ENCODE results near the gene ZHX3. TPM values are rescaled to one million over a fixed set of nuclear protein-coding genes. Genes with fewer than 3 reads are reported as not detected.
"Not testable (repeated sequence)": the region's sequence is repeated elsewhere in the genome, so short reads cannot be mapped to it uniquely, and the experiment has no call there.

ZHX3 gene
- total RNA-seq, 8 experiments from 2014 or later: 6.6 to 20.6 (median 13.0) TPM

DNA sequence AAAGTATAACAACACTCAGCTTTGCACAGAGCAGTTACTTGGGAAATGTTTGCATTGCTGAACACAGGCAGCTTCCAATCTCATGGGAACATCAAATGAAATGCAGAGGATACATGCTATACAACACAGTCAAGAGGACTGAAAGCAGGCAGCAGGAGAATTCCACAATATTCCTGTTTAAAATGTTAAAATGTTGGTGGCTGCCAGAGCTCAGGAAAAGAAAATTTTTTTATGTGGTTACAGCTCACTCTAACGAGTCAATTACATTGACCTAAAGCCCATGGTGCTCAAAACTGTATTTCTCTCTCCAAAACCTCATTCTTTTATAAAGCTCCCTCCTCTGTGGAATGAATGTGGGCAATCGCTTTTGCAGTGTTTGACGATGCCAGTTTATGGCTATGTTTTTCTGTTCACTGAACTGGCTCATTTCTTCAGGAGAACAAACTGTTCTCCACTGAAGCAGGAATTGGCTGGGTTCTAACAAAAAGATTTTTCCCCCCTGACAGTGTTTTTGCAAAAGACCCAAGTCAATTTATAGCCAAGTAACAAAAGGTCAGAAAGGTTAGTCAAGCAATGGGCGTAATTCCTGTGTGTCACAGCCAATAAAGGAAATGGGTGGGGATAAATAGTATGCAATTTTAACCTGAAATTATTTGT lies 69.0 kb downstream of the ZHX3 start:
- ATAC-seq (replicated peaks in 6 of 8): peak in 3 of 8 experiments; percentile 4 to 36 (median 28)
- Histone ChIP-seq H3K27ac (peak overlapping the region; percentile 1 to 73), H3K4me3 (no peak overlapping the region), H3K4me1 (replicated peaks in 1 of 2) (peaks cover 49 to 53% of the 10 kb centered on the region in 2 donors)
- in situ Hi-C loops (cut with MboI; ENCODE audit: low pct_unique_long_range_greater_than_20kb in 2 of 9, low sequenced_read_pairs in 9 of 9, unreplicated experiment in 9 of 9): no loop called here
- WGBS, 10 experiments: 0 to 27% (median 7%) methylated on average over 1 to 4 of the region's 4 CpGs; no CpG with 5 or more reads in 1 of the 10 experiments

DNA sequence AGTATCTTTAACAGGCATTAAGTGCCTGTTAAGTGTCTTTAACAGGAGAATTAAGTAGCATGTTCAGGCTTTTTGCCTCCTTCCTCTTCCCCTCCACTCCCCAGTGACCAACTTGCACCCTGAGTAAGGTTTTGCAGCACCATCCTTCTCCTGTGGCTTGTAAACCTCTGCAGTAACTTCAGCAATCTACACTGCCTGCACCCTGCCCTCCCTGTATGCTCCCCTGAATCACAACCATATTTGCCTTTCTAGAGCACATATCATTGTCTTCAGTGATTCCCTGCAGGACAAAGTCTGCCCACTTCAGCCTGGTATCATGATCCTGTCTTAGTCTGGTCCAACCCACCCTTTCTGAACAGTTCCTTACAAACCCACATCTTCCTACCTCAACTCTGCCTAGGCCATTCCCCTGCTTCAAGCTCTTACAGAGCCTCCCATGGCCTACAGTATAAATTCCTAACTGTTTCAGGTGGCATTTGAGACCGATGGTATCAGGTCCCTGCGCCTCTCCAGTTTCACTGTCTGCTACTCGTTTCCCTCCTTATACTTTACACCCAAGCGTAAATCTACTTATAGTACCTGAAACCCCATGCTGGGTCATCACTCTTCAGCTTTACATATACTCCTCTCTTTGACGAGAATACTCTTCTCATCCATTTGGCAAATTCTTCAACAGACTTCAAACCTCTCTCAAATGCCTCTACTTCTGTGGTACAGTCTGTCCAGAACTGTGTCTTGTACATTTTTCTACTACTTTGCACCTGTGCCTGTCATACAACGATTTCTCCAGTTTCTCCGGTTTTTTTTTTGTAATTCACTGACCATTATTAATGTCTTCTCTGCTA lies 69.8 kb downstream of the ZHX3 start:
- Histone ChIP-seq H3K4me3 (no peak overlapping the region), H3K4me1 (replicated peaks in 1 of 2) (peaks cover 49 to 53% of the 10 kb centered on the region in 2 donors), H3K27ac (peak overlapping the region; percentile 1 to 73)
- in situ Hi-C loops (cut with MboI; ENCODE audit: low pct_unique_long_range_greater_than_20kb in 2 of 9, low sequenced_read_pairs in 9 of 9, unreplicated experiment in 9 of 9): no loop called here
- 41 to 72% (median 59%) methylated on average over 4 to 7 of the region's 7 CpGs; no CpG with 5 or more reads in 2 of the 10 experiments for WGBS, 10 experiments
- no peak for ATAC-seq (replicated peaks in 6 of 8)

DNA sequence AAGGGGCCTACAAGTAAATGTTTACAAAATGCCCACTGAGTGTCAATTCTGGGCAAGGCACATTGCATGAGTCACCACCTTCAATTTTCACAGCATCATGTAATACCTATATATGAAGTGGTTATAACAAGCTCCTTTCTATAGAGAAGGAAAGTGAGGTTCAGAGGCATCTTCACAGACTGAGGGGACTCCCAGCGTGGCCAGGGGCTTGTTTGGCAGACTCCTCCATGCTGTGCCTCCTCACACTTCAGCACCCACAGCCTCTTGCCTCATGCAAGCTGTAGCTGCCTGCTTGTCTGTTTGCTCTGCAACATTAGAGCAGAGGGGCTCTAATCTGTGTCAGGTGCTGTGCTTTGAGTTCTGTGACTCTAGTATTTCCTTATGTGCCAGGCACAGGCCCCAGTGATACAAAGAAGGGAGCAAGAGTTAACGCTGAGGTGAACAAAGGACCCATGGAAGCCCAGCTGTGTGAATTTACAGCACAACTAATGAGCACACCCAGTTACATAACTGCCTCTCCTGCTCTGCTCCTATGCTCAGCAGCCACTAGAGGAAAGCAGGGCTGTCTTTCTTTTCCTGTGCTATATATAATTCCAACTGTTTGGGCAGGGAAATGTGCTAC lies 72.3 kb downstream of the ZHX3 start:
- in situ Hi-C loops (cut with MboI; ENCODE audit: low pct_unique_long_range_greater_than_20kb in 2 of 9, low sequenced_read_pairs in 9 of 9, unreplicated experiment in 9 of 9): no loop called here
- ATAC-seq (replicated peaks in 6 of 8): peak; percentile 46 to 67 (median 60)
- Histone ChIP-seq H3K27ac (peak overlapping the region; percentile 47 to 70), H3K4me3 (no peak overlapping the region), H3K4me1 (replicated peaks in 1 of 2) (peaks cover 46 to 50% of the 10 kb centered on the region in 2 donors)
- 0 to 40% (median 0%) methylated on average over 1 to 2 of the region's 2 CpGs; no CpG with 5 or more reads in 3 of the 10 experiments for WGBS, 10 experiments

DNA sequence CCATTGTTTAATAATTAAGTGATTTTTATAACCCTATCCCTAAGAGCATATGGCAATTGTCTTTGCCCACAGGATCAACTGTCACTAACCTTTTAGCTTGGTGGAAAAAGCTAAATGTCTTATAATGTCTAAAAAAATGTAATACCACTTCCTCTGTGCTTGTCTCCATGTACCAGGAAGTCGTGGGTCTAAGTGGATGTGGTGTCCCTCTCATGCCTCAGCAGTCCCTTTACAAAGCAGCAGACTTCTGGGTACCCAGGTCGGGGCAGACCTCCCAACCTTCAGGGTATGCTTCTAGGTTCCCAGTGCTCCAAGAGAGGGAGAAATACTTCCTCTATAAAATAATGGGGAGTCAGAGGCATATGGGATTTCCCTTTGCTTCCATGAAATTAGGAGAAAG lies 74.7 kb downstream of the ZHX3 start:
- in situ Hi-C loops (cut with MboI; ENCODE audit: low pct_unique_long_range_greater_than_20kb in 2 of 9, low sequenced_read_pairs in 9 of 9, unreplicated experiment in 9 of 9): no loop called here
- ATAC-seq (replicated peaks in 6 of 8): no peak
- peaks cover 25 to 26% of the 10 kb centered on the region in 2 donors for H3K4me1 ChIP-seq (replicated peaks in 1 of 2)
- 40 to 100% (median 69%) methylated on average over 1 to 2 of the region's 2 CpGs; no CpG with 5 or more reads in 6 of the 10 experiments for WGBS, 10 experiments
- H3K27ac ChIP-seq: no peak overlapping the region
- H3K4me3 ChIP-seq: no peak overlapping the region

DNA sequence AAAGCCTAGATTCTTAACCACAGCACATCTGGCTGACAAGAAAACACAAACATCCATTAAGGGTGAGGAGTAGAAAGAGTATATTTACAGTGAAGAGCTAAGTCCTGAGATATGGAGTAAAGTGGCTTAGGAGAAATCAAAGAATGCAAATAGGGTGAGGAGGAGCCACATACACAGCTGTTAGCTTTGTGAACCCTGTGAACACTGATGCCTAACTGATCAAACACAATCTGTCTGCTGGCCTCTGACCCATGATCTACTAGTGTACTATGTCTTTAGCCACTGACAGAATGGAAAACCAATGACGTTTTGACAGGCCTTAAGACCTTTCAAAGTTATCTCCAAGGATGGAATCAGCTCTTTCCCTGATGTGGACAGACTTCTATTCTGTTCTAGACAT lies 75.2 kb downstream of the ZHX3 start:
- ATAC-seq (replicated peaks in 6 of 8): no peak
- in situ Hi-C loops (cut with MboI; ENCODE audit: low pct_unique_long_range_greater_than_20kb in 2 of 9, low sequenced_read_pairs in 9 of 9, unreplicated experiment in 9 of 9): no loop called here
- no peak overlapping the region for H3K4me3 ChIP-seq
- H3K4me1 ChIP-seq (replicated peaks in 1 of 2): peaks cover 21 to 22% of the 10 kb centered on the region in 2 donors
- WGBS, 10 experiments: 64% methylated on average over 1 of the region's 1 CpG; no CpG with 5 or more reads in 9 of the 10 experiments
- H3K27ac ChIP-seq: no peak overlapping the region

DNA sequence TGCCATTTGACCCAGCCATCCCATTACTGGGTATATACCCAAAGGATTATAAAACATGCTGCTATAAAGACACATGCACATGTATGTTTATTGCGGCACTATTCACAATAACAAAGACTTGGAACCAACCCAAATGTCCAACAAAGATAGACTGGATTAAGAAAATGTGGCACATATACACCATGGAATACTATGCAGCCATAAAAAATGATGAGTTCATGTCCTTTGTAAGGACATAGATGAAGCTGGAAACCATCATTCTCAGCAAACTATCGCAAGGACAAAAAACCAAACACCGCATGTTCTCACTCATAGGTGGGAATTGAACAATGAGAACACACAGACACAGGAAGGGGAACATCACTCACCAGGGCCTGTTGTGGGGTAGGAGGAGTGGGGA lies 80.3 kb downstream of the ZHX3 start:
- H3K27ac ChIP-seq; H3K4me3 ChIP-seq; in situ Hi-C loops (cut with MboI; ENCODE audit: low pct_unique_long_range_greater_than_20kb in 2 of 9, low sequenced_read_pairs in 9 of 9, unreplicated experiment in 9 of 9); ATAC-seq (replicated peaks in 6 of 8): not testable (repeated sequence)
- no CpG with 5 or more reads among the region's 3 CpGs for WGBS, 10 experiments
- peaks cover 8 to 11% of the 10 kb centered on the region in 2 donors for H3K4me1 ChIP-seq (replicated peaks in 1 of 2)

DNA sequence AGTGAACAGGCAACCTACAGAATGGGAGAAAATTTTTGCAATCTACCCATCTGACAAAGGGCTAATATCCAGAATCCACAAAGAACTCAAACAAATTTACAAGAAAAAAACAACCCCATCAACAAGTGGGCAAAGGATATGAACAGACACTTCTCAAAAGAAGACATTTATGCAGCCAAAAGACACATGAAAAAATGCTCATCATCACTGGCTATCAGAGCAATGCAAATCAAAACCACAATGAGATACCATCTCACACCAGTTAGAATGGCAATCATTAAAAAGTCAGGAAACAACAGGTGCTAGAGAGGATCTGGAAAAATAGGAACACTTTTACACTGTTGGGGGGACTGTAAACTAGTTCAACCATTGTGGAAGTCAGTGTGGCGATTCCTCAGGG lies 80.7 kb downstream of the ZHX3 start:
- WGBS, 10 experiments: no CpG with 5 or more reads among the region's 1 CpG
- H3K27ac ChIP-seq; H3K4me3 ChIP-seq; ATAC-seq (replicated peaks in 6 of 8); in situ Hi-C loops (cut with MboI; ENCODE audit: low pct_unique_long_range_greater_than_20kb in 2 of 9, low sequenced_read_pairs in 9 of 9, unreplicated experiment in 9 of 9): not testable (repeated sequence)
- H3K4me1 ChIP-seq (replicated peaks in 1 of 2): peaks cover 12 to 15% of the 10 kb centered on the region in 2 donors

DNA sequence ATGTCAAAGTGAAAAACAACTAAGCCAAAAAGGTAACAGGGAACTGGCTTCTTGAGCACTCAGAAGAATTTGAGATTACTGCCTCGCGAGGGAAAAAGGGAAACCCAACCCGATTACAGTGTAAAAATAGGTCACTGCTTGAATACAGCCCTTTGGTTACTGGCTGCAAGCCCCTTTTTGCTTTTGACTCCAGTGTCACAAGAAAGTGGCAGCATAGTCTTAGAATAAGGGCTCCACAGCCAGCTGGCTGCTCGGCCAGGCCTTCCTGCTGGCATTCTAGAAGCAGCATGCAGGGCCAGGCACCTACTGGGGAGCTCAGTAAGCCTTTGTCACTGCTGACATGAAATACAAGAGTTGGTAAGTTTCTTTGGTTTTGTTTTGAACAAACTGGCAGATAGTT lies 83.0 kb downstream of the ZHX3 start:
- WGBS, 10 experiments: 38 to 93% (median 73%) methylated on average over 1 to 4 of the region's 4 CpGs; no CpG with 5 or more reads in 2 of the 10 experiments
- in situ Hi-C loops (cut with MboI; ENCODE audit: low pct_unique_long_range_greater_than_20kb in 2 of 9, low sequenced_read_pairs in 9 of 9, unreplicated experiment in 9 of 9): no loop called here
- H3K4me3 ChIP-seq: no peak overlapping the region
- no peak overlapping the region for H3K27ac ChIP-seq
- H3K4me1 ChIP-seq (replicated peaks in 1 of 2): peaks cover 17 to 22% of the 10 kb centered on the region in 2 donors
- ATAC-seq (replicated peaks in 6 of 8): peak in 1 of 8 experiments; percentile 11

DNA sequence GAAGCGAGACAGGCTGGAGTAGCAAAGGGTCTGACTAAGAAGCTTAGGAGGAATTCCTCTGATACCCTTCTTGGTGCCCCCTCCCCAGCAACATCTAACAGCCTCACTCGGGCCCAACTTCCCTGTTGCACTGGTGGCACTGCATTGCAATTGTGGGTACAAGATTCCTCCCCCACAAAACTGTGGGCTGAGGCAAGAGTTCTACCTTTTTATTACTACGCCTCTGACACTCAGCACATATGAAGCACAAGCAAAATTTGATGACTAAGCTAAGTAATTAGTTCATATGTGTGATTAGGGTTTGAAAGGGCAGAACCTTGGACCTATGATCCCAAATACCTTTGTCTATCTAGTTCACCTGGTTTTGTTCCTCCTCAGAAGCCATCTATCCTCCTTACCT lies 83.5 kb downstream of the ZHX3 start:
- ATAC-seq (replicated peaks in 6 of 8): no peak
- 50 to 100% (median 87%) methylated on average over 1 to 3 of the region's 3 CpGs; no CpG with 5 or more reads in 3 of the 10 experiments for WGBS, 10 experiments
- Histone ChIP-seq H3K4me3 (no peak overlapping the region), H3K4me1 (replicated peaks in 1 of 2) (peaks cover 17 to 22% of the 10 kb centered on the region in 2 donors), H3K27ac (no peak overlapping the region)
- in situ Hi-C loops (cut with MboI; ENCODE audit: low pct_unique_long_range_greater_than_20kb in 2 of 9, low sequenced_read_pairs in 9 of 9, unreplicated experiment in 9 of 9): no loop called here

DNA sequence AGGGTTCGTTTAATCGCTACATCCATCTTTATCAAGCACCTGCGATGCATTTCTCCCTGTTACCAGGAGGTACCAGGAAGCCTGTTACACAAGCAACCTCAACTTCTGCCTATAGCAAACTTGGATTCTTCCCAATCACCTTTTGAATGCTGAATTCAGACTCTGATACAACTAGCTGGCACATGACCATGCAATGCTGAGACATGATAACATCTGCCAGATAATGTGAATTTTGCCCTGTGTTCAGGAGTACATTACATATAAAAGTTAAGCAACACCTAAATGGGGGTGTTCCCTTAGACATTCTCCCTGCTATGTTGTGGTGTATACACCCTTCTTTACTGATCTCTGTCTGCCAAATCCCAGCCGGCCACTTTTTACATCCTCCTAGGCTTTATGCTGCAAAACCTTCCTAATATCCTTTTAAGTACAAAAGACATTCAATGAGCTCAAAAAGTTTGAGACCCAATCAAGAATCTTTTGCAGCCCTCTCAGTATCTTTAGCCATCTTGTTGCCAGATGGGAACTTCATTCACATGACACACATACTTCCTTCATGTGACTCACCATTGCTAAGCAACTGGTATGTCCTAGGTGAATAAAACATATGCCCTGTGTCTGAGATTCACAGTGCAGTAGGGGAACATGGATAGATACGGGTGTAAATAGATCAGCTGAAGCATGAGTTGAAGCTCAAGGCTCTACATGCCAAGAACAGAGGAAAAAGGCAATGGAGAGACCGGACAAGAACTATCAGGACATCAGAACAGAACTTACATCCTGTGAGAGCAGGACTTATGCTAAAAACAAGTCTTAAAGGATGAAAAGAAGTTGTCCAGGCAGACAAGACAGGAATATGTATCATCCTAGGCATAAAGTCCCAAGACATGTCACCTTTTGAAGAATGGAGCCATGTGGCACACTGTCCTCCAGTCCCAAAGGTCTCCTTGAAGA lies 84.3 kb downstream of the ZHX3 start:
- peak; percentile 60 to 87 (median 80) for ATAC-seq (replicated peaks in 6 of 8)
- 27 to 100% (median 86%) methylated on average over 2 to 6 of the region's 6 CpGs; no CpG with 5 or more reads in 2 of the 10 experiments for WGBS, 10 experiments
- Histone ChIP-seq H3K4me1 (replicated peaks in 1 of 2) (peaks cover 17 to 22% of the 10 kb centered on the region in 2 donors), H3K4me3 (no peak overlapping the region), H3K27ac (no peak overlapping the region)
- in situ Hi-C loops (cut with MboI; ENCODE audit: low pct_unique_long_range_greater_than_20kb in 2 of 9, low sequenced_read_pairs in 9 of 9, unreplicated experiment in 9 of 9): no loop called here

DNA sequence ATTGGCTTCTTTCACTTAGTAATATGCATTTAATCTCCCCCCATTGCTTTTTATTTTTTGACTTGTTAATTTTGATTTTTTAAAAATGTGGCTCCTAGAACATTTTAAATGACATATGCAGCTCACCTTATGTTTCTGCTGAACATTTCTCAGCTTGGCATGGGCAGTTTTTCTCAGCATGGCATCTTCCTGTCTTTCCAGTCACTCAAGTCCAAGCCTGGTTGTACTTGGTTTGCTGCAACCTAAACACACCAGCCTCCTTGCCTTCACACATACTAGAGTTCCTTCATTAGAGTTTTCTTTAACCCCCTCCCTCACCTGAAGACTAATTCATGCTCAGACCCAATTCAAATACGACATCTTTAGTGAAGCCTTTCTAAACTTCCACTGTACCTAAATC lies 86.4 kb downstream of the ZHX3 start:
- no peak overlapping the region for H3K4me3 ChIP-seq
- no peak overlapping the region for H3K27ac ChIP-seq
- peaks cover 17 to 22% of the 10 kb centered on the region in 2 donors for H3K4me1 ChIP-seq (replicated peaks in 1 of 2)
- in situ Hi-C loops (cut with MboI; ENCODE audit: low pct_unique_long_range_greater_than_20kb in 2 of 9, low sequenced_read_pairs in 9 of 9, unreplicated experiment in 9 of 9): no loop called here
- 80 to 100% (median 100%) methylated on average over 1 of the region's 1 CpG; no CpG with 5 or more reads in 1 of the 10 experiments for WGBS, 10 experiments
- no peak for ATAC-seq (replicated peaks in 6 of 8)

DNA sequence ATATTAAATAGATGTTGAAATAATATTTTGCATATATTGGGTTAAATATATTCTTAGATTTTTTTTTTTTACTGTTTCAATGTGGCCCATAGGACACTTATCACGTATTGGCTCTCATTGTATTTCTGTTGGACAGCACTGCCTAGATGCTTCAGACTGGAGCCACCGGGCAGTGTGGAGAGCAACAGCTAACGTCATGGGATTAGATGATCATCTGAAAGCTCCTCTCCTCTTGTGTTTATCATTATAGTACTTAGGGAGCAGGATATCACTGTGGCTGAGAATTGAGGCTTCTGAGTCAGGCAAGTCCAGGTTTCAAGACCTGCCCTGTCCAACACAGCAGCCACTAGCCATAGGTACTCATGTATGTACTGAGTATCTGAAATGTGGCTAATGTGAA lies 87.4 kb downstream of the ZHX3 start:
- WGBS, 10 experiments: 84 to 100% (median 92%) methylated on average over 1 to 3 of the region's 3 CpGs; no CpG with 5 or more reads in 4 of the 10 experiments
- Histone ChIP-seq H3K4me3 (no peak overlapping the region), H3K27ac (no peak overlapping the region), H3K4me1 (replicated peaks in 1 of 2) (peaks cover 17 to 22% of the 10 kb centered on the region in 2 donors)
- in situ Hi-C loops (cut with MboI; ENCODE audit: low pct_unique_long_range_greater_than_20kb in 2 of 9, low sequenced_read_pairs in 9 of 9, unreplicated experiment in 9 of 9): no loop called here
- no peak for ATAC-seq (replicated peaks in 6 of 8)

Data from motor neuron (in vitro differentiated cells).